H9 (cell line): ENCODE data around the gene ATP13A3. TPM values are rescaled to one million over a fixed set of nuclear protein-coding genes. Genes with fewer than 3 reads are reported as not detected.

Source experiments
- DNase-seq: peaks from one replicate; pipeline ENCODE4 v3.0.0-alpha.2; 2017
- H2AFZ ChIP-seq: one replicate; pipeline ENCODE4 v1.6.1; 2013; ENCODE audit warnings: mild to moderate bottlenecking, low read length, control low read depth, moderate library complexity
- H2AK5ac ChIP-seq: 2 replicates; pipeline ENCODE4 v1.6.1; 2013; ENCODE audit warnings: low read length, control low read depth, mixed read lengths; ENCODE audit not compliant: insufficient read length
- H2BK120ac ChIP-seq: one replicate; pipeline ENCODE4 v1.6.1; 2013; ENCODE audit warnings: low read depth, mild to moderate bottlenecking, low read length, control low read depth, inconsistent platforms; ENCODE audit not compliant: poor library complexity, severe bottlenecking
- H2BK12ac ChIP-seq: 2 replicates; pipeline ENCODE4 v1.6.1; 2013; ENCODE audit warnings: low read length, control low read depth, mixed read lengths, low read depth; ENCODE audit not compliant: insufficient read length
- H2BK15ac ChIP-seq: 2 replicates; pipeline ENCODE4 v1.6.1; 2013; ENCODE audit warnings: low read depth, low read length, control low read depth
- H2BK20ac ChIP-seq: one replicate; pipeline ENCODE4 v1.6.1; 2013; ENCODE audit warnings: low read depth, mild to moderate bottlenecking, low read length, control low read depth, inconsistent platforms; ENCODE audit not compliant: poor library complexity, severe bottlenecking
- H2BK5ac ChIP-seq: 2 replicates; pipeline ENCODE4 v1.6.1; 2013; ENCODE audit warnings: low read length, control low read depth, mixed read lengths; ENCODE audit not compliant: insufficient read length
- H3K14ac ChIP-seq: 2 replicates; pipeline ENCODE4 v1.6.1; 2013; ENCODE audit warnings: low read length, control low read depth; ENCODE audit not compliant: insufficient read depth
- H3K18ac ChIP-seq: 2 replicates; pipeline ENCODE4 v1.6.1; 2013; ENCODE audit warnings: low read depth, mild to moderate bottlenecking, mixed read lengths, low read length, control low read depth; ENCODE audit not compliant: insufficient read length
- H3K23ac ChIP-seq: 2 replicates; pipeline ENCODE4 v1.6.1; 2013; ENCODE audit warnings: low read length, control low read depth, mixed read lengths, low read depth; ENCODE audit not compliant: insufficient read length
- H3K23me2 ChIP-seq: 2 replicates; pipeline ENCODE4 v1.6.1; 2013; ENCODE audit warnings: low read depth, mild to moderate bottlenecking, mixed read lengths, low read length, control low read depth; ENCODE audit not compliant: insufficient read length, poor library complexity, severe bottlenecking
- H3K27ac ChIP-seq: 2 replicates; pipeline ENCODE4 v1.5.1; 2013; ENCODE audit warnings: low read length, control low read depth, mixed read lengths, low read depth; ENCODE audit not compliant: insufficient read length
- H3K27me3 ChIP-seq: 2 replicates; pipeline ENCODE4 v1.6.1; 2013; ENCODE audit warnings: low read length, control low read depth, inconsistent platforms; ENCODE audit not compliant: insufficient read depth
- H3K4ac ChIP-seq: 2 replicates; pipeline ENCODE4 v1.6.1; 2013; ENCODE audit warnings: low read depth, mild to moderate bottlenecking, control low read depth, inconsistent platforms, low read length, moderate library complexity
- H3K4me1 ChIP-seq: 2 replicates; pipeline ENCODE4 v1.6.1; 2013; ENCODE audit warnings: low read length, control low read depth, inconsistent platforms; ENCODE audit not compliant: insufficient read depth
- H3K4me2 ChIP-seq: 2 replicates; pipeline ENCODE4 v1.6.1; 2013; ENCODE audit warnings: low read length, control low read depth, mixed read lengths; ENCODE audit not compliant: insufficient read length, insufficient read depth
- H3K56ac ChIP-seq: 2 replicates; pipeline ENCODE4 v1.6.1; 2013; ENCODE audit warnings: low read depth, mild to moderate bottlenecking, mixed read lengths, low read length, control low read depth; ENCODE audit not compliant: insufficient read length
- H3K79me1 ChIP-seq: 2 replicates; pipeline ENCODE4 v1.6.1; 2013; ENCODE audit warnings: low read depth, mild to moderate bottlenecking, moderate library complexity, low read length, control low read depth, inconsistent platforms; ENCODE audit not compliant: insufficient read depth, poor library complexity, severe bottlenecking
- H3K79me2 ChIP-seq: 2 replicates; pipeline ENCODE4 v1.6.1; 2013; ENCODE audit warnings: low read length, control low read depth, inconsistent platforms; ENCODE audit not compliant: insufficient read depth
- H3K9ac ChIP-seq: 2 replicates; pipeline ENCODE4 v1.6.1; 2013; ENCODE audit warnings: low read length, control low read depth, mixed read lengths; ENCODE audit not compliant: insufficient read length; ENCODE audit errors: extremely low read depth
- H3K9me3 ChIP-seq: one replicate; pipeline ENCODE4 v1.6.1; 2013; ENCODE audit warnings: low read depth, low read length, inconsistent platforms; ENCODE audit not compliant: control insufficient read depth
- H3T11ph ChIP-seq: one replicate; pipeline ENCODE4 v1.6.1; 2013; ENCODE audit warnings: mild to moderate bottlenecking, low read length, control low read depth, inconsistent platforms
- H4K20me1 ChIP-seq: one replicate; pipeline ENCODE4 v1.6.1; 2013; ENCODE audit not compliant: control insufficient read depth, insufficient read length, insufficient read depth
- H4K5ac ChIP-seq: 2 replicates; pipeline ENCODE4 v1.6.1; 2013; ENCODE audit warnings: low read depth, mild to moderate bottlenecking, mixed read lengths, low read length, control low read depth; ENCODE audit not compliant: insufficient read length
- H4K8ac ChIP-seq: replicated peaks from 2 replicates; pipeline ENCODE4 v1.6.1; 2013; ENCODE audit warnings: low read length, control low read depth, mixed read lengths, low read depth; ENCODE audit not compliant: insufficient read length
- H4K91ac ChIP-seq: 2 replicates; pipeline ENCODE4 v1.6.1; 2013; ENCODE audit warnings: low read depth, mild to moderate bottlenecking, moderate library complexity, mixed read lengths, low read length, control low read depth; ENCODE audit not compliant: insufficient read length
- H3K27ac Mint-ChIP-seq, 3 experiments: 2 replicates in 2 of 3; 3 replicates in 1 of 3; pipeline ENCODE4 v1.8.0; 2020 to 2021; ENCODE audit warnings: mixed read lengths in 3 of 3, mild to moderate bottlenecking in 1 of 3, moderate library complexity in 1 of 3
- H3K27me3 Mint-ChIP-seq: 2 replicates; pipeline ENCODE4 v1.8.0; 2021; ENCODE audit warnings: low read depth, mild to moderate bottlenecking, moderate library complexity, mixed read lengths
- H3K36me3 Mint-ChIP-seq, 3 experiments: 2 replicates in 2 of 3; 3 replicates in 1 of 3; pipeline ENCODE4 v1.8.0; 2020 to 2021; ENCODE audit warnings: low read depth in 3 of 3, mixed read lengths in 3 of 3; ENCODE audit not compliant: insufficient read depth in 1 of 3
- H3K4me1 Mint-ChIP-seq, 2 experiments: 2 replicates each; pipeline ENCODE4 v1.8.0; 2020; ENCODE audit warnings: mixed read lengths in 2 of 2
- H3K4me3 Mint-ChIP-seq, 2 experiments: 2 replicates in 1 of 2; 3 replicates in 1 of 2; pipeline ENCODE4 v1.8.0; 2020 to 2021; ENCODE audit warnings: mild to moderate bottlenecking in 2 of 2, mixed read lengths in 2 of 2, moderate library complexity in 1 of 2
- H3K9me3 Mint-ChIP-seq, 2 experiments: 2 replicates in 1 of 2; 3 replicates in 1 of 2; pipeline ENCODE4 v1.8.0; 2020; ENCODE audit warnings: mild to moderate bottlenecking in 2 of 2, mixed read lengths in 2 of 2, moderate library complexity in 1 of 2
- CTCF ChIP-seq: fragments of 200-600 bp; sonication (generic); conservative IDR thresholded peaks from 3 replicates; pipeline ENCODE4 v1.8.0; 2021; ENCODE audit warnings: antibody characterized with exemption, mild to moderate bottlenecking
- WGBS: extraction: QIAGEN DNeasy Blood & Tissue Kit; methylation state at CpG from one replicate; pipeline ENCODE4 v1.1.7; 2013; ENCODE audit warnings: missing lambda C conversion rate, low lambda C conversion rate, mixed read lengths; ENCODE audit not compliant: insufficient read length; ENCODE audit errors: extremely low coverage; 5-methylcytosine and 5-hydroxymethylcytosine counted together
- total RNA-seq: library from RNA; stranded (reverse); gene quantifications from 2 replicates; pipeline ENCODE4 v1.2.1, GENCODE V29; 2021

Gene ATP13A3
- total RNA-seq, 1 experiment from 2014 or later = 78.5 TPM

- Histone ChIP-seq H4K91ac (no peak overlapping the region), H3K9ac (no peak overlapping the region), H3K4ac (no peak overlapping the region), H3K27ac (no peak overlapping the region), H4K20me1 (no peaks in the 10 kb centered on the region), H2BK15ac (no peak overlapping the region), H3K79me1 (peaks cover 5% of the 10 kb centered on the region), H3K18ac (no peak overlapping the region), H4K8ac (no peak overlapping the region), H2BK20ac (no peak overlapping the region), H3K79me2 (peaks cover 8% of the 10 kb centered on the region; the same call in 1 of the 2 replicates), H3K27me3 (no peaks in the 10 kb centered on the region), H2BK12ac (no peak overlapping the region), H3K9me3 (no peaks in the 10 kb centered on the region), H2BK5ac (no peak overlapping the region), H2AK5ac (no peak overlapping the region), H3K23me2 (no peaks in the 10 kb centered on the region), H3K23ac (no peak overlapping the region), H3K4me1 (peaks cover 3% of the 10 kb centered on the region; the same call in 1 of the 2 replicates), H2AFZ (no peak overlapping the region), H2BK120ac (no peak overlapping the region), H4K5ac (no peak overlapping the region), H3K4me2 (no peak overlapping the region), H3K56ac (no peak overlapping the region), H3T11ph (no peak overlapping the region), H3K14ac (no peak overlapping the region)
- no peak for TF ChIP-seq CTCF
- DNase-seq = no peak
- H3K4me1 Mint-ChIP-seq = peaks cover 6% of the 10 kb centered on the region in 2 experiments
- H3K27ac Mint-ChIP-seq = no peak overlapping the region
- peaks cover 0 to 4% (median 2%) of the 10 kb centered on the region in 3 experiments; a peak in 2 of 7 replicates for H3K36me3 Mint-ChIP-seq
- no peak overlapping the region for H3K4me3 Mint-ChIP-seq
- H3K27me3 Mint-ChIP-seq = no peaks in the 10 kb centered on the region
- no peaks in the 10 kb centered on the region; a peak in 1 of 5 replicates for H3K9me3 Mint-ChIP-seq
- WGBS = no CpG with 5 or more reads among the region's 2 CpGs
Observed at GRCh38 chr3:194466761-194467356, 19.9 kb downstream of the ATP13A3 start.
